Jurkat, Clone E6-1 (cell line): ENCODE measurements around the gene OGN.

ENCODE experiments used
- DNase-seq: peaks from one replicate; pipeline ENCODE4 v3.0.0-alpha.2; 2011; ENCODE audit warnings: low read depth, low spot score
- H3K4me3 ChIP-seq: 2 replicates; pipeline ENCODE4 v1.5.1; 2011; ENCODE audit warnings: mild to moderate bottlenecking, low read length, control low read depth, moderate library complexity

OGN gene

GRCh38 chr9:92359394-92359995 is 44.9 kb downstream of the OGN start:
- no peak overlapping the region for H3K4me3 ChIP-seq
- DNase-seq = peak; percentile 35

GRCh38 chr9:92353051-92353450 is 51.3 kb downstream of the OGN start:
- no peak for DNase-seq

GRCh38 chr9:92350740-92351133 is 53.6 kb downstream of the OGN start:
- H3K4me3 ChIP-seq = no peak overlapping the region
- DNase-seq = no peak

More at GRCh38 chr9:92353051-92353450, 51.3 kb downstream of the OGN start:
- no peak overlapping the region for H3K4me3 ChIP-seq

GRCh38 chr9:92349771-92350739 is 54.3 kb downstream of the OGN start:
- H3K4me3 ChIP-seq = no peak overlapping the region
- no peak for DNase-seq

GRCh38 chr9:92345582-92345981 is 58.8 kb downstream of the OGN start:
- no peak for DNase-seq
- H3K4me3 ChIP-seq = no peak overlapping the region

- DNase-seq = no peak
These were observed 61.4 kb downstream of the OGN start for GRCh38 chr9:92342825-92343488.

GRCh38 chr9:92341578-92341977 is 62.8 kb downstream of the OGN start:
- DNase-seq = no peak
- H3K4me3 ChIP-seq = no peak overlapping the region

More at GRCh38 chr9:92342825-92343488, 61.4 kb downstream of the OGN start:
- no peak overlapping the region for H3K4me3 ChIP-seq

GRCh38 chr9:92333282-92333634 is 71.1 kb downstream of the OGN start:
- DNase-seq = no peak
- H3K4me3 ChIP-seq = no peak overlapping the region
